ENCODE results near the gene PTPRR.

PTPRR gene

GRCh38 chr12:70671698-70672097, 248.8 kb downstream of the PTPRR start:
- no peak for DNase-seq

DNA sequence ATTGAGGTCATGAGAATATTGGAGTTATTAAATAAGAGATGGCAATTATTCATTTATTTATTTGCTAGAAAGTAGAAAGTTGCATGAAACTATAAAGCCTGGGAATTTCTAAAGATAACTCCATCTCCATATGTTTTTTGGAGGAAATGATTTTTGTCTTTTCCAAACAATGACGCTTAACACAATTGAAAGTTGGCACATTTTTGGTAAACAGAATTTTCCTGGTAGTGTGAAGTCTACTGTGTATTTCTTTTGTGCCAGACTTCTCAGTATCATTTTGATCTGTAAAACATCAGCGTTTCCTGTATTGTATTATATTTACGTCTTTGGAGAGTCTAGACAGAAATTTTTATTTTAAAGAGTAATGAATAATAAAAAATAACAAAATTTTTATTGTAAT, 249.6 kb downstream of the PTPRR start:
- no peak for DNase-seq

GRCh38 chr12:70667253-70667652, 253.3 kb downstream of the PTPRR start:
- DNase-seq, result no peak

GRCh38 chr12:70666364-70666763, 254.2 kb downstream of the PTPRR start:
- no peak for DNase-seq

- DNase-seq, result no peak
These were observed 256.1 kb downstream of the PTPRR start for GRCh38 chr12:70664465-70664881.

- no peak for DNase-seq
These were observed 256.7 kb downstream of the PTPRR start for GRCh38 chr12:70663838-70664237.

GRCh38 chr12:70661466-70662161, 258.9 kb downstream of the PTPRR start:
- peak; percentile 92 for DNase-seq

DNA sequence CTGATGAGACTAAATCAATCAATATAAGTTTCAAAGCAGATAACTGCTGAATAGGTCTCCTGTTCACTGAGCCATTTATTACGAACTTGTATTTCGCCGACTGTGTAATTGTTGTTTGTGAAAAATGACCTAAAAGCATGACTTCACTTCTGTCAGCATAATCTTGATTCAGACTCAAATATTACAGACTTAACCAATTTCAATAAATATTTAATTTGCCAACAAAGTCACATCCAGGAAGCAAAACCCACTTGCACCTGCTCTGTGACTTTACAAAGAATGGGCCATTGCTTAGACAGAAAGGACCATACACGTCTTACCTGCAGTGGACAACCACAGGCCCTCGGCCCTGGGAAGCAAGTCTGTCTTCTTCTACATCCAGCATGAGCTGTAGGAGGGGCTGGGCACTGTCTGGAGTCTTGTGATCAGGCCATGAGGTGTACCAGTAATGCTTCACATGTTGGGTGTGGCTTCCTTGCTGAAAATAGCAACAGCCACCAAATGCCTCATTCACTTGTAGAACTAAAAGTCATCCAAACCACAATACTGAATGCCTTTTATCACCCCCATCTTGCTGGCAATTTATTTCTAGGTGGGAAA, 259.8 kb downstream of the PTPRR start:
- peak; percentile 81 for DNase-seq

GRCh38 chr12:70660002-70660604, 260.4 kb downstream of the PTPRR start:
- DNase-seq, result no peak

DNA sequence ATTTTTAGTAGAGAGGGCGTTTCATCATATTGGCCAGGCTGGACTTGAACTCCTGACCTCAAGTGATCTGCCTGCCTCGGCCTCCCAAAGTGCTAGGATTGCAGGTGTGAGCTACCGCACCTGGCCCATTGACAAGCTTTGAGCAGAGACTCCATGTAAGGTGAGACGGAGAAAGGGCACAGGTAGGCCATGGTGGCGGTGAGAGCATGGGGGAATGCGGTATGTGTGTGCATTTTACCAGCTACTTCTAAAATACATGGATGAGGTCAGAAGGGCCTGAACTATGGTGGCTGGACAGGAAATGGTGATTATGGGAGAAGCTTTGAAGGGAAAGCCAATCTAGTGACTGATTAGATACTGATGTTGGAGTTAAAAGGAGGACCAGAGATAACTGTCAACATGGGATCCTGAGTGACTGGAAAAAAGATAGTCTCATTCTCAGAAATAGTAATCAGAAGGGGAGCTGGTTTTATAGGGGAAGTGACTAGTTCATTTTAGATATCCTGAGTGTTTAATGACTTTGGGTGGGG, 261.4 kb downstream of the PTPRR start:
- no peak for DNase-seq

DNA sequence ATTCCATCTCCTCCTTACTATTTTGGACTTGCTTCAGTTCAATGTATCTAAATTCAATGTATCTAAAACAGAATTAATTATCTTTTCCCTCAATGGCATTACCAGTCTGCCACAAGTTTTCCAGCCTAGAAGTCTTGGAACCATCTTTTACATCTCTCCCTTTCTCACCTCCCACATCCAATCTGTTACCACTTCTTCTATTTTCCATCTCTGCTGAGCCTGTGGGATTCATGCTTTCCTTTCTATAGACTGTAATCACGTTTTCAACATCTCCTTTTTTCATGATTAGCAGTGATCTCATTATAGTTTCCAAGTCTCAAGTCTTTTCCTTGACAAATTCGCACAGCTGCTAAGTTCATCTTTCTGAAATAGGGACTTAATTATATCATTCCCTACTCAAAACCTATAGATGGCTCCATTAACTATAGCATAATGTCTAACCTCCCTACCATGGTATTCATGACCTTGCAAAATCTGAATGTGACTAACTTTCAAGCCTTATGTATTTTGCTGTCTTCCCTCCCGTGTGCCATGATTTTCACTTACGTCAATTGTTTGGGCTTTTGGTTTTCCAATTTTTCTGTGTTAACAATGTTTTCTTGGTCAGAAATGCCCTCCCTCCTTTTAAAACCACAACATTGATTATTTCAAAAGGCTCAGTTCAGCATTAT, 262.8 kb downstream of the PTPRR start:
- DNase-seq, result no peak

- peak; percentile 44 for DNase-seq
These were observed 268.1 kb downstream of the PTPRR start for GRCh38 chr12:70652451-70652850.

DNA sequence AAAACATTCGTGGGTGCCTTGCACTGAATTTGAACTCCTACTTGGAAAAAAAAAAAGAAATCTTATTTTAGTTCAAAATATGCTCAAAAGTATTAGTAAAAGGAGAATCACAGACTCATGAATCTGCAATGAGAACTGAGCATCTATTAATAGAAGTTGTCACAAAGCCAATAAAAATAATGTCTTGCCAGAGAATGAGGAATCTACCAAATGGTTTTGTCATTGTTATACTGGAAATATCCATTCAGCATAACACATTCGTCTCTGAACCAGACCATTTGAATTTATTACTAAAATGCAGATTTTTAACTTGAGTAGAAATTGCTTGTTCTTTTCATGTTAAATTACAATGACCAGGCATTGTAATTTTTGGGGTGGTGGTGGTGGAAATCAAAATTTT, 271.7 kb downstream of the PTPRR start:
- DNase-seq, result peak; percentile 87

DNA sequence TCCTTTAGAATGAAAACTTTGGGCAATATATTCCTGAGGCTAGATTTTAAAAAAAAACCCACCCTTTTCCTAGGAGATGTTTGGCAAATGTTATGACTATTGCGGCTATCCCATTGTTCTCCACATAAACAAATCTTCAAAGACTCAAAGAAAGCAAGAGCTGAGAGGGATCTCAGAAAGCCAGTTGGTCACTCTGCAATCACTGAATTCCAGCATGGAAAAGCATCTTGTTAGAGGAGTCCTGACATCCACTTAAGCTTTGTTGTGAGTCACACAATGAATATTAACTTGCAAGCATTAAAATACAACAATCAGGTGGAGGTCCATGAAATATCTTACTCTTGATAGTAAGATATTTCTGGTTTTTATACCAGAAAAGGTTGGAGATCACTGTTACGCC, 272.3 kb downstream of the PTPRR start:
- DNase-seq, result peak; percentile 28

GRCh38 chr12:70646850-70647249, 273.7 kb downstream of the PTPRR start:
- DNase-seq, result peak; percentile 85

- peak; percentile 92 for DNase-seq
These were observed 274.8 kb downstream of the PTPRR start for GRCh38 chr12:70645494-70646317.

DNA sequence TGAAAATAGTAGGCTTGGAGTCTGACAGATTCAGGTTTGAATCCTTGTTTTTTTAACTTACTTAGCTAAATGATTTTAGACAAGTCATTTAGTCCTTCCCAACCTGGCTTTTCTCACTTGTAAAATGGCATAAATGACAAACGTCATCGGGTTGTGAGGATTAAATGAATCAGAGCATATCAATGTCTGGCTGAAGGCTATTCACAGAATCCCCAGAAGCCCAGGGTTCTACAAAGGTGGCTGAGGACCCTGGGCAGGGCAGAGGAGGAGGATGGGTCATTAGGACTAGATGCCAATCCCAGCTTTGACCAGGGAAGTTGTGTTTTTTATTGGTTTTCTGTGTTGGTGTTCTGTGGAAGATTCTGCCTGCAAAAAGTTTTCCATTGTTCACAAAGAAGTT, 275.7 kb downstream of the PTPRR start:
- DNase-seq, result no peak

GRCh38 chr12:70643939-70644338, 276.6 kb downstream of the PTPRR start:
- no peak for DNase-seq

- DNase-seq, result no peak
These were observed 278.8 kb downstream of the PTPRR start for GRCh38 chr12:70641691-70642090.

DNA sequence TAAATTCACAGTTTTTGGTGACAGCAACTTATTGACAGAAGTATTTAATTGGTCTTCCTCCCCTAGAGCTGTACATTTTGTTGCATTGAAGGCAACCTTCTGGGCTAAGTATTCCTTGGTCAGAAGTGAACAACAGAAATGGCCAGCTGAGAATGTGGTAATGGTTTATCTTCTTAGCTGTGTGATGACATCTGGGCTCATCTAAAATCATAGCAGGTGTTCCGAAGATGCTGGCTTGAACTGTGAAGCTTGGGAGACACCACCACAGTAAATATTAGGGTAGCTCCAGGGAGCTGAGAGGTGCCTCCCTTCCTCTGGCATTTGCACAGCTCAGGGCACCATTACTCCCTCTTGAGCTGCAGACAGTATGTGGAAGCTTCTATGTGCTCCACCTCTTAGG, 279.6 kb downstream of the PTPRR start:
- DNase-seq, result no peak

DNA sequence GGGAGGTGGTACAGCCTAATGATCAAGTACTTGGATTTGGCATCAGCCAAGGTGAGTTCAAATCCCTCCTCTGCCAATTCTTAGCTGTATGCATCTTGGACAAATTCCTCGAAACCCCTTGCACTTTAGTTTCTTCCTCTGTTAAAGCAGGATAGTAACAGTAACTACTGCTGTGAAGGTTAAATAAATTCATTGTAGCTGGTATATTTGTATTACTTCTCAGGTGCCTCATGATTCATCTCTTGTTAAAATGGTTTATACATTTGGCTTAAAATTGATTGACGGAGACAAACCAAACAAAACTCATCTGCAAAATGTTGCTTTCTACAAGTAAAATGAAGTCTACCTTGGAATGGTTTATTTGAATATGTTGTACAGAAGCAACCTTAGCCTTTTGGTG, 281.0 kb downstream of the PTPRR start:
- DNase-seq, result no peak

GRCh38 chr12:70638639-70639360, 281.7 kb downstream of the PTPRR start:
- DNase-seq, result peak; percentile 33
